Caco-2 (cell line): ENCODE data around the gene SHOC2. TPM values are rescaled to one million over a fixed set of nuclear protein-coding genes. Genes with fewer than 3 reads are reported as not detected.

Experiments used
- BruUV-seq: library from RNA; stranded (reverse); fragments of 400-500 nt; replicated peaks from 2 replicates; lab custom pipeline; 2021; lab: Mats Ljungman, UMichigan
- CTCF ChIA-PET: fragments of 300-600 bp; sonication (Branson Sonifier 250); formaldehyde crosslinking; loops from one replicate; lab custom pipeline; 2022; ENCODE audit warnings: antibody characterized with exemption; lab: Charles Lee
- POLR2A ChIA-PET: fragments of 300-600 bp; sonication (Branson Sonifier 250); formaldehyde crosslinking; loops from one replicate; lab custom pipeline; 2022; ENCODE audit warnings: antibody characterized with exemption; lab: Charles Lee
- DNase-seq, 2 experiments: peaks; one replicate each; pipeline versions ENCODE4 v3.0.0 to v3.0.0-alpha.2; 2020 to 2022
- H3K27me3 ChIP-seq: replicated peaks from 2 replicates; pipeline ENCODE4 v1.6.0; 2011; ENCODE audit warnings: low read length; ENCODE audit not compliant: control insufficient read depth, insufficient read depth
- H3K36me3 ChIP-seq: 2 replicates; pipeline ENCODE4 v1.5.1; 2011; ENCODE audit warnings: low read length; ENCODE audit not compliant: control insufficient read depth, insufficient read depth
- H3K4me1 ChIP-seq: fragments of 250-450 bp; sonication (Bioruptor Pico); 2 replicates; pipeline ENCODE4 v1.5.1; 2020; ENCODE audit warnings: mild to moderate bottlenecking
- H3K4me3 ChIP-seq: 2 replicates; pipeline ENCODE4 v1.5.1; 2011; ENCODE audit warnings: low read depth, mild to moderate bottlenecking, control low read depth, low read length
- H3K9me3 ChIP-seq: fragments of 250-450 bp; sonication (Bioruptor Pico); 2 replicates; pipeline ENCODE4 v1.5.1; 2020; ENCODE audit warnings: mild to moderate bottlenecking, moderate library complexity
- H3K27ac Mint-ChIP-seq: one replicate; pipeline ENCODE4 v1.8.0; 2022; ENCODE audit warnings: mixed read lengths; ENCODE audit not compliant: unreplicated experiment
- H3K27me3 Mint-ChIP-seq: one replicate; pipeline ENCODE4 v1.8.0; 2022; ENCODE audit warnings: mixed read lengths; ENCODE audit not compliant: insufficient read depth, unreplicated experiment
- H3K36me3 Mint-ChIP-seq: one replicate; pipeline ENCODE4 v1.8.0; 2022; ENCODE audit warnings: mild to moderate bottlenecking, mixed read lengths; ENCODE audit not compliant: insufficient read depth, unreplicated experiment
- H3K4me1 Mint-ChIP-seq: one replicate; pipeline ENCODE4 v1.8.0; 2022; ENCODE audit warnings: low read depth, mixed read lengths; ENCODE audit not compliant: unreplicated experiment
- H3K4me3 Mint-ChIP-seq: one replicate; pipeline ENCODE4 v1.8.0; 2022; ENCODE audit warnings: mild to moderate bottlenecking, moderate library complexity, mixed read lengths; ENCODE audit not compliant: unreplicated experiment
- H3K9me3 Mint-ChIP-seq: one replicate; pipeline ENCODE4 v1.8.0; 2022; ENCODE audit warnings: mixed read lengths; ENCODE audit not compliant: unreplicated experiment
- CTCF ChIP-seq, 2 experiments: fragments of 200-600 bp in 1 of 2; IDR thresholded peaks; 1 replicate in 1 of 2; 2 replicates in 1 of 2; pipeline versions ENCODE4 v1.5.1 to v1.8.0; 2011 to 2022; ENCODE audit warnings: antibody characterized with exemption in 1 of 2, control low read depth in 1 of 2, inconsistent platforms in 1 of 2, low read depth in 1 of 2, low read length in 1 of 2, mild to moderate bottlenecking in 1 of 2, moderate library complexity in 1 of 2; ENCODE audit not compliant: insufficient read depth in 1 of 2, severe bottlenecking in 1 of 2, unreplicated experiment in 1 of 2
- intact Hi-C: fragments of 100-400 bp; cut with micrococcal nuclease; formaldehyde crosslinking; loops from one replicate; pipeline ENCODE4 v1.10.0; 2022; ENCODE audit not compliant: unreplicated experiment
- microRNA-seq: library from miRNA; unstranded; fragments of <30 nt; microRNA quantifications from one replicate; pipeline ENCODE4 v1.2.0, GENCODE V29; 2022
- total RNA-seq: library from RNA; stranded (reverse); gene quantifications from 2 replicates; pipeline ENCODE4 v1.2.3, GENCODE V29; 2022

The SHOC2 gene
- total RNA-seq, 1 experiment from 2014 or later: 38.5 TPM

DNA sequence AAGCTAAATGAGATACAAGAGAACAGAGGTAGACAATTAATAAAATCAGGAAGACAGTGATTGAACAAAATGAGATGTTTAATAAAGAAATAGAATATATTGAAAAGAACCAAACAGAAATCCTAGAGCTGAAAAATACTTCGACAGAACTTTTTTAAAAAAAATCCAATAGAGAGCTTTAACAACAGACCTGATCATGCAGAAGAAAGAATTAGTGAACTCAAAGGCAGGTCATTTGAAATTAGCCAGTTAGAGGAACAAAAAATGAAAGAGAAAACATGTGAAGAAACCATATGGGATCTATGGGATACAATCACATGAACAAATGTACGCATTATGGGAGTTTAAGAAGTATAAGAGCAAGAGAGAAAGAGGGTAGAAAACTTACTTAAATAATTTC is 120.1 kb downstream of the SHOC2 start:
- CTCF ChIA-PET: no interaction called here
- H3K4me1 Mint-ChIP-seq: no peaks in the 10 kb centered on the region
- H3K27me3 Mint-ChIP-seq: no peaks in the 10 kb centered on the region
- Histone ChIP-seq H3K4me1 (no peaks in the 10 kb centered on the region), H3K27me3 (no peaks in the 10 kb centered on the region), H3K9me3 (peaks cover 23% of the 10 kb centered on the region), H3K4me3 (no peak overlapping the region), H3K36me3 (no peaks in the 10 kb centered on the region)
- H3K9me3 Mint-ChIP-seq: peaks cover 44% of the 10 kb centered on the region
- no TSS peak for BruUV-seq
- H3K27ac Mint-ChIP-seq: no peak overlapping the region
- POLR2A ChIA-PET: no interaction called here
- no peak for TF ChIP-seq CTCF (IDR thresholded peaks at IDR 0.05; ENCODE audit: insufficient read depth in 1 of 2, low read depth in 1 of 2, low read length in 1 of 2, severe bottlenecking in 1 of 2, unreplicated experiment in 1 of 2)
- no peak overlapping the region for H3K4me3 Mint-ChIP-seq
- intact Hi-C loops: no loop called here
- no peaks in the 10 kb centered on the region for H3K36me3 Mint-ChIP-seq
- DNase-seq: no peak

- Histone ChIP-seq H3K4me3 (no peak overlapping the region), H3K4me1 (no peaks in the 10 kb centered on the region), H3K9me3 (no peaks in the 10 kb centered on the region), H3K36me3 (no peaks in the 10 kb centered on the region), H3K27me3 (no peaks in the 10 kb centered on the region)
- DNase-seq: no peak
- Mint-ChIP-seq H3K4me3 (no peak overlapping the region), H3K36me3 (no peaks in the 10 kb centered on the region), H3K9me3 (peaks cover 10% of the 10 kb centered on the region), H3K4me1 (no peaks in the 10 kb centered on the region), H3K27ac (no peak overlapping the region), H3K27me3 (peaks cover 3% of the 10 kb centered on the region)
- intact Hi-C loops: no loop called here
- POLR2A ChIA-PET: no interaction called here
- no peak for TF ChIP-seq CTCF (IDR thresholded peaks at IDR 0.05; ENCODE audit: insufficient read depth in 1 of 2, low read depth in 1 of 2, low read length in 1 of 2, severe bottlenecking in 1 of 2, unreplicated experiment in 1 of 2)
- CTCF ChIA-PET: no interaction called here
- BruUV-seq: no TSS peak
These were observed 137.6 kb downstream of the SHOC2 start for GRCh38 chr10:111057006-111057405.

Small RNA genes lying within 50 kb of the gene (microRNA-seq; reads per million reads assigned to microRNA genes)
- gene MIR548E: 1.7 reads per million

Other genes starting within 250 kb of the SHOC2 start
- 65.5 and 66.1 TPM in 2 replicates for gene PDCD4, start 47.7 kb upstream of the SHOC2 start, total RNA-seq
- gene BBIP1, start 424 bp upstream of the SHOC2 start, total RNA-seq: 16.7 and 19.2 TPM in 2 replicates
- gene ADRA2A, start 157.4 kb downstream of the SHOC2 start, total RNA-seq: 0.67 and 0.70 TPM in 2 replicates